SK-N-SH treated with all-trans-retinoic acid at 6 μM for 48 hours (cell line): ENCODE results near the gene BCORL1.

Source experiments
- ATAC-seq: fragments of 200-7000 bp; cut with Tn5 transposase; 3 replicates; pipeline ENCODE4 v1.9.1; 2020; ENCODE audit warnings: mild to moderate bottlenecking, moderate library complexity
- ARNTL ChIP-seq: fragments of 450-650 bp; formaldehyde crosslinking; IDR thresholded peaks from 2 replicates; pipeline ENCODE4 v1.5.0; 2020; ENCODE audit warnings: low read depth, mild to moderate bottlenecking, moderate library complexity, borderline replicate concordance
- BACH2 ChIP-seq: fragments of 250-450 bp; sonication (Bioruptor Pico); IDR thresholded peaks from 2 replicates; pipeline ENCODE4 v1.9.0; 2021; ENCODE audit warnings: mild to moderate bottlenecking, borderline replicate concordance
- CREB5 ChIP-seq: fragments of 250-450 bp; sonication (Bioruptor Pico); IDR thresholded peaks from 2 replicates; pipeline ENCODE4 v1.5.1; 2020; ENCODE audit warnings: low read depth, mild to moderate bottlenecking, moderate library complexity
- GLIS3 ChIP-seq: fragments of 250-450 bp; sonication (Bioruptor Pico); IDR thresholded peaks from 2 replicates; pipeline ENCODE4 v1.5.0; 2020; ENCODE audit warnings: mild to moderate bottlenecking, moderate library complexity
- ISL1 ChIP-seq: fragments of 250-450 bp; sonication (Bioruptor Pico); IDR thresholded peaks from 2 replicates; pipeline ENCODE4 v2.1.2; 2022; ENCODE audit warnings: mild to moderate bottlenecking, moderate library complexity
- OSR1 ChIP-seq: fragments of 250-450 bp; sonication (Bioruptor Pico); IDR thresholded peaks from 2 replicates; pipeline ENCODE4 v1.8.0; 2022; ENCODE audit warnings: moderate library complexity, mild to moderate bottlenecking, inconsistent platforms
- PATZ1 ChIP-seq: fragments of 250-450 bp; sonication (Bioruptor Pico); IDR thresholded peaks from 2 replicates; pipeline ENCODE4 v1.8.0; 2020; ENCODE audit warnings: mild to moderate bottlenecking, moderate library complexity, borderline replicate concordance
- POU6F1 ChIP-seq: fragments of 250-450 bp; sonication (Bioruptor Pico); IDR thresholded peaks from 2 replicates; pipeline ENCODE4 v1.8.0; 2021; ENCODE audit warnings: low read depth, mild to moderate bottlenecking, moderate library complexity, borderline replicate concordance
- PPARA ChIP-seq: fragments of 250-450 bp; sonication (Bioruptor Pico); IDR thresholded peaks from 2 replicates; pipeline ENCODE4 v1.5.0; 2020; ENCODE audit warnings: mild to moderate bottlenecking, borderline replicate concordance
- RARB ChIP-seq: fragments of 250-450 bp; sonication (Bioruptor Pico); IDR thresholded peaks from 2 replicates; pipeline ENCODE4 v1.8.0; 2021; ENCODE audit warnings: mild to moderate bottlenecking, moderate library complexity
- SNAI2 ChIP-seq: fragments of 250-450 bp; sonication (Bioruptor Pico); IDR thresholded peaks from 2 replicates; pipeline ENCODE4 v1.5.0; 2020; ENCODE audit warnings: mild to moderate bottlenecking, moderate library complexity
- TSHZ2 ChIP-seq: fragments of 250-450 bp; sonication (Bioruptor Pico); IDR thresholded peaks from 2 replicates; pipeline ENCODE4 v1.5.0; 2020; ENCODE audit warnings: mild to moderate bottlenecking, moderate library complexity
- ZC3H10 ChIP-seq: fragments of 250-450 bp; sonication (Bioruptor Pico); IDR thresholded peaks from 2 replicates; pipeline ENCODE4 v1.5.1; 2021; ENCODE audit warnings: mild to moderate bottlenecking, moderate library complexity
- ZFP3 ChIP-seq: fragments of 250-450 bp; sonication (Bioruptor Pico); IDR thresholded peaks from 2 replicates; pipeline ENCODE4 v1.5.0; 2020; ENCODE audit warnings: mild to moderate bottlenecking, moderate library complexity
- ZFP30 ChIP-seq: fragments of 450-650 bp; formaldehyde crosslinking; IDR thresholded peaks from 2 replicates; pipeline ENCODE4 v1.5.0; 2022; ENCODE audit warnings: mild to moderate bottlenecking, moderate library complexity
- ZNF565 ChIP-seq: fragments of 450-650 bp; formaldehyde crosslinking; conservative IDR thresholded peaks from 2 replicates; pipeline ENCODE4 v1.5.0; 2020; ENCODE audit warnings: low read depth, mild to moderate bottlenecking, moderate library complexity
- ZNF70 ChIP-seq: fragments of 450-650 bp; formaldehyde crosslinking; IDR thresholded peaks from 2 replicates; pipeline ENCODE4 v1.5.0; 2020; ENCODE audit warnings: mild to moderate bottlenecking, moderate library complexity
- ZNF8 ChIP-seq: fragments of 450-650 bp; formaldehyde crosslinking; IDR thresholded peaks from 2 replicates; pipeline ENCODE4 v1.5.0; 2020; ENCODE audit warnings: mild to moderate bottlenecking, moderate library complexity

BCORL1 gene

GRCh38 chrX:130005089-130005807, 22.8 kb downstream of the BCORL1 start (continued):
- no peak for TF ChIP-seq ZNF8
- TF ChIP-seq ISL1, result no peak
- TF ChIP-seq ZFP3 (CRISPR knock-in tag), result no peak

- TF ChIP-seq ZNF565 (CRISPR knock-in tag) (no peak), PATZ1 (no peak), TSHZ2 (CRISPR knock-in tag) (no peak), OSR1 (CRISPR knock-in tag) (no peak), ZNF70 (CRISPR knock-in tag) (no peak), CREB5 (CRISPR knock-in tag) (no peak)
- ATAC-seq, result no peak
Measured at GRCh38 chrX:130009658-130010223, 27.3 kb downstream of the BCORL1 start.

- no peak for TF ChIP-seq PATZ1
- TF ChIP-seq ARNTL (CRISPR knock-in tag), result no peak
- no peak for TF ChIP-seq POU6F1 (CRISPR knock-in tag)
- no peak for TF ChIP-seq ZFP3 (CRISPR knock-in tag)
- TF ChIP-seq OSR1 (CRISPR knock-in tag), result no peak
- TF ChIP-seq BACH2, result no peak
- no peak for TF ChIP-seq ISL1
- no peak for TF ChIP-seq PPARA (CRISPR knock-in tag)
- no peak for TF ChIP-seq ZFP30 (CRISPR knock-in tag)
- TF ChIP-seq CREB5 (CRISPR knock-in tag), result no peak
- TF ChIP-seq ZNF70 (CRISPR knock-in tag), result no peak
- TF ChIP-seq ZC3H10, result no peak
- TF ChIP-seq SNAI2 (CRISPR knock-in tag), result no peak
- no peak for TF ChIP-seq ZNF8
- no peak for TF ChIP-seq RARB (CRISPR knock-in tag)
- no peak for TF ChIP-seq GLIS3 (CRISPR knock-in tag)
- TF ChIP-seq, all 23 proteins: peak for 0
- ATAC-seq, result no peak
Measured at GRCh38 chrX:130012683-130013082, 30.2 kb downstream of the BCORL1 start.
